ENCODE data around the gene PSME3.

- TF ChIP-seq, protein P1, sequence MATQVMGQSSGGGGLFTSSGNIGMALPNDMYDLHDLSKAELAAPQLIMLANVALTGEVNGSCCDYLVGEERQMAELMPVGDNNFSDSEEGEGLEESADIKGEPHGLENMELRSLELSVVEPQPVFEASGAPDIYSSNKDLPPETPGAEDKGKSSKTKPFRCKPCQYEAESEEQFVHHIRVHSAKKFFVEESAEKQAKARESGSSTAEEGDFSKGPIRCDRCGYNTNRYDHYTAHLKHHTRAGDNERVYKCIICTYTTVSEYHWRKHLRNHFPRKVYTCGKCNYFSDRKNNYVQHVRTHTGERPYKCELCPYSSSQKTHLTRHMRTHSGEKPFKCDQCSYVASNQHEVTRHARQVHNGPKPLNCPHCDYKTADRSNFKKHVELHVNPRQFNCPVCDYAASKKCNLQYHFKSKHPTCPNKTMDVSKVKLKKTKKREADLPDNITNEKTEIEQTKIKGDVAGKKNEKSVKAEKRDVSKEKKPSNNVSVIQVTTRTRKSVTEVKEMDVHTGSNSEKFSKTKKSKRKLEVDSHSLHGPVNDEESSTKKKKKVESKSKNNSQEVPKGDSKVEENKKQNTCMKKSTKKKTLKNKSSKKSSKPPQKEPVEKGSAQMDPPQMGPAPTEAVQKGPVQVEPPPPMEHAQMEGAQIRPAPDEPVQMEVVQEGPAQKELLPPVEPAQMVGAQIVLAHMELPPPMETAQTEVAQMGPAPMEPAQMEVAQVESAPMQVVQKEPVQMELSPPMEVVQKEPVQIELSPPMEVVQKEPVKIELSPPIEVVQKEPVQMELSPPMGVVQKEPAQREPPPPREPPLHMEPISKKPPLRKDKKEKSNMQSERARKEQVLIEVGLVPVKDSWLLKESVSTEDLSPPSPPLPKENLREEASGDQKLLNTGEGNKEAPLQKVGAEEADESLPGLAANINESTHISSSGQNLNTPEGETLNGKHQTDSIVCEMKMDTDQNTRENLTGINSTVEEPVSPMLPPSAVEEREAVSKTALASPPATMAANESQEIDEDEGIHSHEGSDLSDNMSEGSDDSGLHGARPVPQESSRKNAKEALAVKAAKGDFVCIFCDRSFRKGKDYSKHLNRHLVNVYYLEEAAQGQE (IDR thresholded peaks at IDR 0.05; ENCODE audit: insufficient read depth in 1 of 2, low read depth in 2 of 2, low read length in 2 of 2) = no peak
- TF ChIP-seq SIN3A (IDR thresholded peaks at IDR 0.05; ENCODE audit: borderline replicate concordance, insufficient read depth, low read length) = no peak
Measured at GRCh38 chr17:42844761-42845555, 11.8 kb downstream of the PSME3 start.
